GM23248 (cell line): ENCODE data around the gene UGGT1. TPM values are rescaled to one million over a fixed set of nuclear protein-coding genes. Genes with fewer than 3 reads are reported as not detected.
A peak's percentile ranks its signal among the peaks of the same experiment; 100 is the strongest.

ENCODE experiments used
- DNase-seq: peaks from one replicate; pipeline ENCODE4 v3.0.0-alpha.2; 2015
- H2AFZ ChIP-seq: fragments of 200-600 bp; sonication (generic); 2 replicates; pipeline ENCODE4 v1.6.1; 2016; ENCODE audit warnings: antibody characterized with exemption
- H3F3A ChIP-seq: fragments of 200-600 bp; sonication (generic); 2 replicates; pipeline ENCODE4 v1.6.1; 2016; ENCODE audit warnings: mild to moderate bottlenecking, antibody characterized with exemption, mixed run types; ENCODE audit not compliant: insufficient read depth
- H3K27ac ChIP-seq: fragments of 200-600 bp; sonication (generic); 2 replicates; pipeline ENCODE4 v1.5.1; 2016; ENCODE audit warnings: mild to moderate bottlenecking
- H3K27me3 ChIP-seq: fragments of 200-600 bp; sonication (generic); replicated peaks from 2 replicates; pipeline ENCODE4 v1.6.1; 2016; ENCODE audit warnings: mild to moderate bottlenecking; ENCODE audit not compliant: insufficient read depth
- H3K36me3 ChIP-seq: fragments of 200-600 bp; sonication (generic); 2 replicates; pipeline ENCODE4 v1.6.1; 2016; ENCODE audit warnings: low read depth, mild to moderate bottlenecking
- H3K4me1 ChIP-seq: fragments of 200-600 bp; sonication (generic); 2 replicates; pipeline ENCODE4 v1.6.1; 2016; ENCODE audit warnings: mild to moderate bottlenecking; ENCODE audit not compliant: insufficient read depth
- H3K4me2 ChIP-seq: fragments of 200-600 bp; sonication (generic); one replicate; pipeline ENCODE4 v1.6.1; 2016; ENCODE audit warnings: mild to moderate bottlenecking; ENCODE audit not compliant: unreplicated experiment
- H3K4me3 ChIP-seq: fragments of 200-600 bp; sonication (generic); 2 replicates; pipeline ENCODE4 v1.5.1; 2016; ENCODE audit warnings: mild to moderate bottlenecking
- H3K79me2 ChIP-seq: fragments of 200-600 bp; sonication (generic); 2 replicates; pipeline ENCODE4 v1.6.1; 2016; ENCODE audit warnings: mild to moderate bottlenecking; ENCODE audit not compliant: insufficient read depth
- H3K9ac ChIP-seq: fragments of 200-600 bp; sonication (generic); 2 replicates; pipeline ENCODE4 v1.6.1; 2016; ENCODE audit warnings: mild to moderate bottlenecking
- H3K9me2 ChIP-seq: fragments of 200-600 bp; sonication (generic); 2 replicates; pipeline ENCODE4 v1.6.1; 2016; ENCODE audit warnings: mixed run types, mild to moderate bottlenecking, moderate library complexity; ENCODE audit not compliant: insufficient read depth
- H3K9me3 ChIP-seq: fragments of 200-600 bp; sonication (generic); one replicate; pipeline ENCODE4 v1.6.1; 2017; ENCODE audit warnings: low read depth
- H4K20me1 ChIP-seq: fragments of 200-600 bp; sonication (generic); 2 replicates; pipeline ENCODE4 v1.6.0; 2016; ENCODE audit not compliant: insufficient read depth
- EZH2 ChIP-seq: fragments of 200-600 bp; sonication (generic); IDR thresholded peaks from 2 replicates; pipeline ENCODE4 v1.6.1; 2018; ENCODE audit warnings: antibody characterized with exemption, mild to moderate bottlenecking; ENCODE audit not compliant: insufficient read depth, poor library complexity, severe bottlenecking
- EZH2phosphoT487 ChIP-seq: fragments of 200-600 bp; sonication (generic); IDR thresholded peaks from 2 replicates; pipeline ENCODE4 v1.6.1; 2018; ENCODE audit warnings: antibody characterized with exemption, moderate library complexity, mild to moderate bottlenecking, low read depth; ENCODE audit not compliant: insufficient read depth
- WGBS, 2 experiments: methylation state at CpG; one replicate each; pipeline ENCODE4 v1.1.6; 2015 to 2017; ENCODE audit warnings: low lambda C conversion rate in 2 of 2, low coverage in 1 of 2; ENCODE audit errors: missing lambda C conversion rate in 2 of 2; 5-methylcytosine and 5-hydroxymethylcytosine counted together
- in situ Hi-C: fragments of 300-500 bp; cut with MboI; formaldehyde crosslinking; loops from 2 replicates; pipeline ENCODE4 v1.15.0; 2020
- polyA plus RNA-seq: library from polyadenylated mRNA; unstranded; fragments of >200 nt; fragmentation: Nextera tagmentation; extraction: Ambion mirVana; gene quantifications from 2 replicates; pipeline ENCODE4 v1.2.1, GENCODE V29; 2016
- total RNA-seq: library from RNA; depleted of rRNA; stranded (reverse); fragments of >200 nt; shearing (Covaris generic); gene quantifications from 2 replicates; pipeline ENCODE4 v1.2.3, GENCODE V29; 2014

The UGGT1 gene
- total and polyA plus RNA-seq, 2 experiments from 2014 or later, result 16.9 to 53.6 TPM

DNA sequence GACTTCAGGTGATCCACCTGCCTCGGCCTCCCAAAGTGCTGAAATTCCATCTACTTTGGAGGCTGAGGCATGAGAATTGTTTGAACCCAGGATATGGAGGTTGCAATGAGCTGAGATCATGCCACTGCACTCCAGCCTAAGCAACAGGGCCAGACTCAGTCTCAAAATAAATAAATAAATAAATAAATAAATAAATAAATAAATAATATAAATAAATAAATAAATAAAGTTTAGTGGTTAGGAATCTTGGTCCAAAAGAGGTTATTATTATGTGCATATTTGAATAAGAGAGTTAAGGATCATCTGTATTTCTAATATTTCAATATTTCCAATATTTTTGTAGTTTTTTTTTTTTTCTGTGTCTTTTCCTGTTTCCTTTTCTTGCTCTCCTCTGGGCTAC lies 136.9 kb downstream of the UGGT1 start:
- H3K27ac ChIP-seq, result no peak overlapping the region
- H4K20me1 ChIP-seq, result no peaks in the 10 kb centered on the region
- H3K4me3 ChIP-seq, result no peak overlapping the region
- TF ChIP-seq EZH2 (no peak), EZH2phosphoT487 (no peak)
- no peaks in the 10 kb centered on the region for H3K27me3 ChIP-seq
- no peaks in the 10 kb centered on the region for H3K36me3 ChIP-seq
- no peak overlapping the region for H3K4me2 ChIP-seq
- no peaks in the 10 kb centered on the region for H3F3A ChIP-seq
- DNase-seq, result no peak
- H3K9me3 ChIP-seq, result no peaks in the 10 kb centered on the region
- H3K9ac ChIP-seq, result no peak overlapping the region
- in situ Hi-C loops, result no loop called here
- no peaks in the 10 kb centered on the region for H3K9me2 ChIP-seq
- no peaks in the 10 kb centered on the region for H3K79me2 ChIP-seq
- H3K4me1 ChIP-seq, result no peaks in the 10 kb centered on the region
- H2AFZ ChIP-seq, result no peak overlapping the region
- WGBS, 2 experiments, result 84 to 89% methylated on average over 1 of the region's 1 CpG

DNA sequence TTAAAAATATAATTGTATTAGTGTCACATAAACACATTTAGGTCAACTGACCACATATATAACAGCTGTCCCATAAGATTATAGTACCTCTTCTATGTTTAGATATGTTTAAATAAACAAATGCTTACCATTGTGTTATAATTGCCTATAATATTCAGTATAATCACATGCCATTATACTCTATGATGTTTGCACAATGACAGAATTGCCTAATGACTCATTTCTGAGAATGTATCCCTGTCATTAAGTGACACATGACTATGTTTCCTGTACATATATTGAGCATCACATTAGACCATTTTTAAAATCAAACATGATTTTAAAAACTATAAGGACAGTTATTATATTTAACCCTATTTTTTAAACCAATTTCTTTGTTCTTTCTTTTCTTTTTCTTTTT lies 137.9 kb downstream of the UGGT1 start:
- H3F3A ChIP-seq, result no peaks in the 10 kb centered on the region
- no peaks in the 10 kb centered on the region for H3K9me2 ChIP-seq
- H3K79me2 ChIP-seq, result no peaks in the 10 kb centered on the region
- H3K27ac ChIP-seq, result no peak overlapping the region
- no peaks in the 10 kb centered on the region for H3K9me3 ChIP-seq
- H3K27me3 ChIP-seq, result no peaks in the 10 kb centered on the region
- in situ Hi-C loops, result no loop called here
- H4K20me1 ChIP-seq, result no peaks in the 10 kb centered on the region
- no peak overlapping the region for H3K4me3 ChIP-seq
- H3K9ac ChIP-seq, result no peak overlapping the region
- H3K4me2 ChIP-seq, result no peak overlapping the region
- H3K36me3 ChIP-seq, result no peaks in the 10 kb centered on the region
- H2AFZ ChIP-seq, result no peak overlapping the region
- TF ChIP-seq EZH2 (no peak), EZH2phosphoT487 (no peak)
- DNase-seq, result peak; percentile 24
- no peaks in the 10 kb centered on the region for H3K4me1 ChIP-seq

DNA sequence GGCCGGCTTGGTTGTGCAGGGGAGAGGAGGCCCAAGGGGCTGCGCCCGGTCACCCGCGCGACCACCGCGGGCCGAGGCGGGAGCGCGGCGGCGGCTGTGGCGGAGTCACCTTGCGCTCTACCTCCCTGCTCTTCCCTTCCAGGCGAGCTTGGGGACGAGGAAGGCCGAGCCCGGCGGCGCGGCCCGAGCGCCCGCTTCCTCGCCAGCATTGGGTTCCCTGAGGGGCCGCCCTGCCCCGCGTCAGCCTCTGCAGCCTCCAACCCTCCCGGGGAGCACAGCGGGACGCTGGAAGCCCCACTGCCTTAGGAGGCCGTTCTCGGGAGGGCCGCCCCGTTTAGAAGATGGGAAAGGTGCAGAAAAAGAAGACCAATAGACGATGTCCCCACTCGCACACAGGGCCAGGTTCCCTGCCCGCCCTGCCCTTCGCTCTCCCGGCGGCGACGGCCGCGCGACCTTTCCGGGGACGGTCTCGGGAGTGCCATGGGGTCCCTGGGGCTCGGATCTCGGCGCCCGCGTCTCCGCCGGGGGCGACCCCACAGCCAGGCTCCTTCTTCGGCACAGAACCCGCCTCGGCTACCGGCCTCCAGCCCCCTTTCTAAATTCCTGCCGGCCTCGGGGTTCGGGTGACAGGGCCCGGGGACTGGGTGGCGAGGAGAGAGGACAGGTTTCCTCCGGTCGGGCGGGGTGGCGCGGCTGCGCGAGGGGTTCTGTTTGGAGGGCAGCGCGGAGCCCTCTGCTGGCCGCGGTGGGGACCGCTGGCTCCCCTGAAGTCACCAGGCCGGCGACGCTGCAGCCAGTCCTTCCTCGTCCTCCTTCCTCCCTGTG lies 142.2 kb downstream of the UGGT1 start:
- in situ Hi-C loops, result no loop called here

DNA sequence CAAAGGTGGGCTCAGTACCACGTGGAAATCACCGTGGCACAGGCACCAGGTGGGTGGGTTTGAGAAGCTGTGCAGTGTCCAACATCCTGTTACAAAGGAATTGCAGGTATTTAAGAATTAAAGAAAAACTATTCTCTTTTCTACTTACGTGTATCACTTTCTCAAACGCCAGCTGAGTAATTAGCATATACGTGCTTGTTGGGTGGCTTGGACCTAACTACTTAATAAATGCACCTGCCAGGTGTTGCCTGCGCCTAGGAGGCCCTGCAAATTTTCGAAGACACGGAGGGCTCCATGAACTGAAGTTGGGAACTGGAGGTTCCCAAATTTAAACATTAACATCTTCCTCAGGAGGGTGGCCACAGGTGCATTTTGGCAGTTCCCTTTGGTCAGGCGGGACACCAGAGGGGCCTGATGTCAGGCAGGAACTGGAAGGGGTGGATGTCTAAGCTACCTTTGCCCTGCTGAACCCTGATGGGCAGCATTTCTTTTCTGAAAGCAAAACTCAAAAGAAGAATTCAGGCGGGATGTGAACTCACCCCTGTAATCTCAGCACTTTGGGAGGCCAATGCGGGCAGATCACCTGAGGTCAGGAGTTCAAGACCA lies 142.9 kb downstream of the UGGT1 start:
- Histone ChIP-seq H3K9me2 (no peaks in the 10 kb centered on the region), H3K4me3 (peak overlapping the region; percentile 78), H2AFZ (peak overlapping the region; percentile 95)

More for the DNA sequence above, 142.2 kb downstream of the UGGT1 start:
- Histone ChIP-seq H4K20me1 (no peaks in the 10 kb centered on the region), H3K4me1 (peaks cover 17% of the 10 kb centered on the region), H3K27ac (no peak overlapping the region), H3K36me3 (no peaks in the 10 kb centered on the region), H3K9me2 (no peaks in the 10 kb centered on the region), H3K9ac (peak overlapping the region; percentile 60), H2AFZ (peak overlapping the region; percentile 95), H3K27me3 (0 out of 2 replicates have a peak, but pooled peaks cover 3% of the 10 kb centered on the region), H3K79me2 (no peaks in the 10 kb centered on the region), H3K4me3 (peak overlapping the region; percentile 78), H3F3A (peaks cover 17% of the 10 kb centered on the region), H3K9me3 (no peaks in the 10 kb centered on the region), H3K4me2 (peak overlapping the region; percentile 83)
- DNase-seq, result peak; percentile 86
- WGBS, 2 experiments, result 1 to 2% methylated on average over 62 to 84 of the region's 84 CpGs
- no peak for TF ChIP-seq EZH2
- no peak for TF ChIP-seq EZH2phosphoT487

More for the DNA sequence above, 142.9 kb downstream of the UGGT1 start:
- peak overlapping the region; percentile 83 for H3K4me2 ChIP-seq
- 0 out of 2 replicates have a peak, but pooled peaks cover 3% of the 10 kb centered on the region for H3K27me3 ChIP-seq
- DNase-seq, result no peak
- TF ChIP-seq EZH2phosphoT487 (no peak), EZH2 (no peak)
- no peaks in the 10 kb centered on the region for H3K79me2 ChIP-seq
- no peak overlapping the region for H3K9ac ChIP-seq
- WGBS, 2 experiments, result 33% methylated on average over 11 of the region's 11 CpGs
- in situ Hi-C loops, result no loop called here
- H3F3A ChIP-seq, result peaks cover 17% of the 10 kb centered on the region
- H3K4me1 ChIP-seq, result peaks cover 17% of the 10 kb centered on the region
- H4K20me1 ChIP-seq, result no peaks in the 10 kb centered on the region
- H3K36me3 ChIP-seq, result no peaks in the 10 kb centered on the region
- no peak overlapping the region for H3K27ac ChIP-seq
- no peaks in the 10 kb centered on the region for H3K9me3 ChIP-seq
